Liver (tissue), 9 donors: ENCODE results near the gene SLC25A26. TPM values are rescaled to one million over a fixed set of nuclear protein-coding genes. Genes with fewer than 3 reads are reported as not detected.

ENCODE experiments used
- DNase-seq: peaks from one replicate; pipeline ENCODE4 v3.0.0-alpha.2; 2017; ENCODE audit warnings: low spot score
- H3K27ac ChIP-seq, 2 donors: one replicate each; pipeline ENCODE4 v1.7.0; 2013; ENCODE audit warnings: inconsistent platforms in 2 of 2, low read length in 2 of 2, control low read depth in 1 of 2, low read depth in 1 of 2, mild to moderate bottlenecking in 1 of 2
- H3K27me3 ChIP-seq, 4 donors: one replicate each; pipeline versions ENCODE4 v1.6.1 to v1.7.0; 2013; ENCODE audit warnings: low read length in 3 of 4, inconsistent platforms in 1 of 4, mild to moderate bottlenecking in 1 of 4, moderate library complexity in 1 of 4; ENCODE audit not compliant: control insufficient read depth in 4 of 4, insufficient read depth in 4 of 4
- H3K36me3 ChIP-seq, 4 donors: one replicate each; pipeline versions ENCODE4 v1.6.1 to v1.7.0; 2013; ENCODE audit warnings: low read length in 3 of 4, mild to moderate bottlenecking in 3 of 4, low read depth in 1 of 4, moderate library complexity in 1 of 4; ENCODE audit not compliant: control insufficient read depth in 4 of 4, insufficient read depth in 3 of 4
- H3K4me1 ChIP-seq, 4 donors: one replicate each; pipeline versions ENCODE4 v1.6.1 to v1.7.0; 2013; ENCODE audit warnings: low read length in 3 of 4, mild to moderate bottlenecking in 3 of 4, moderate library complexity in 1 of 4; ENCODE audit not compliant: control insufficient read depth in 4 of 4, insufficient read depth in 4 of 4
- H3K4me3 ChIP-seq, 3 donors: one replicate each; pipeline versions ENCODE4 v1.6.1 to v1.7.0; 2013; ENCODE audit warnings: low read length in 3 of 3, control low read depth in 1 of 3, low read depth in 1 of 3, mild to moderate bottlenecking in 1 of 3
- H3K9ac ChIP-seq, 2 donors: one replicate each; pipeline ENCODE4 v1.7.0; 2013; ENCODE audit warnings: low read length in 2 of 2, mild to moderate bottlenecking in 2 of 2, moderate library complexity in 2 of 2, control low read depth in 1 of 2, low read depth in 1 of 2
- H3K9me3 ChIP-seq, 4 donors: one replicate each; pipeline versions ENCODE4 v1.6.1 to v1.7.0; 2013; ENCODE audit warnings: low read length in 3 of 4; ENCODE audit not compliant: control insufficient read depth in 4 of 4
- EGR1 ChIP-seq, 2 donors: IDR thresholded peaks; 2 replicates each; pipeline ENCODE4 v1.6.1; 2016 to 2018; ENCODE audit warnings: antibody characterized with exemption in 2 of 2, low read depth in 2 of 2
- FOXA1 ChIP-seq: IDR thresholded peaks from 2 replicates; pipeline ENCODE4 v1.6.1; 2016; ENCODE audit warnings: antibody characterized with exemption
- FOXA2 ChIP-seq: IDR thresholded peaks from 2 replicates; pipeline ENCODE4 v1.6.1; 2016; ENCODE audit warnings: antibody characterized with exemption
- GABPA ChIP-seq, 2 donors: IDR thresholded peaks in 1 of 2; conservative IDR thresholded peaks in 1 of 2; 2 replicates each; pipeline ENCODE4 v1.6.1; 2016; ENCODE audit warnings: antibody characterized with exemption in 2 of 2, mild to moderate bottlenecking in 1 of 2, moderate library complexity in 1 of 2
- HNF4A ChIP-seq, 2 donors: conservative IDR thresholded peaks; 2 replicates each; pipeline ENCODE4 v1.6.1; 2016; ENCODE audit warnings: antibody characterized with exemption in 2 of 2, mild to moderate bottlenecking in 2 of 2
- HNF4G ChIP-seq: IDR thresholded peaks from 2 replicates; pipeline ENCODE4 v1.6.1; 2016; ENCODE audit warnings: antibody characterized with exemption
- JUND ChIP-seq, 2 donors: IDR thresholded peaks; 2 replicates each; pipeline ENCODE4 v1.6.1; 2016; ENCODE audit warnings: antibody characterized with exemption in 2 of 2
- NR2F2 ChIP-seq: IDR thresholded peaks from 2 replicates; pipeline ENCODE4 v1.6.1; 2016; ENCODE audit warnings: antibody characterized with exemption
- RAD21 ChIP-seq, 2 donors: IDR thresholded peaks; 2 replicates each; pipeline ENCODE4 v1.6.1; 2016; ENCODE audit warnings: antibody characterized with exemption in 2 of 2, mild to moderate bottlenecking in 2 of 2
- RXRA ChIP-seq, 2 donors: IDR thresholded peaks; 2 replicates each; pipeline ENCODE4 v1.6.1; 2017 to 2018; ENCODE audit warnings: antibody characterized with exemption in 2 of 2, mild to moderate bottlenecking in 1 of 2
- SP1 ChIP-seq: IDR thresholded peaks from 2 replicates; pipeline ENCODE4 v1.6.1; 2018; ENCODE audit warnings: antibody characterized with exemption, mild to moderate bottlenecking
- TAF1 ChIP-seq: conservative IDR thresholded peaks from 2 replicates; pipeline ENCODE4 v1.6.1; 2016; ENCODE audit warnings: antibody characterized with exemption, mild to moderate bottlenecking
- YY1 ChIP-seq: IDR thresholded peaks from 2 replicates; pipeline ENCODE4 v1.6.1; 2016; ENCODE audit warnings: antibody characterized with exemption, mild to moderate bottlenecking
- WGBS: extraction: QIAGEN DNeasy Blood & Tissue Kit; methylation state at CpG from one replicate; pipeline ENCODE4 v1.1.7; 2013; 5-methylcytosine and 5-hydroxymethylcytosine counted together
- polyA plus RNA-seq, 2 donors: library from polyadenylated mRNA; stranded (reverse) in 1 of 2; unstranded in 1 of 2; fragments of 200-250 nt in 1 of 2; fragments of >200 nt in 1 of 2; fragmentation: Nextera tagmentation in 1 of 2; extraction: Ambion mirVana in 1 of 2; gene quantifications; one replicate each; pipeline versions ENCODE4 v1.2.1 to v1.2.3, GENCODE V29; 2013 to 2015
- total RNA-seq, 2 donors: library from RNA; depleted of rRNA; stranded (reverse); fragments of >200 nt; gene quantifications; one replicate each; pipeline ENCODE4 v1.2.3, GENCODE V29; 2014
- TF ChIP-seq, protein P1 (sequence below): IDR thresholded peaks from 2 replicates; pipeline ENCODE4 v1.6.1; 2016; ENCODE audit warnings: antibody characterized with exemption
- TF ChIP-seq, protein P2 (sequence below): IDR thresholded peaks from 2 replicates; pipeline ENCODE4 v1.6.1; 2016; ENCODE audit warnings: antibody characterized with exemption, mild to moderate bottlenecking
- TF ChIP-seq, protein P3 (sequence below): fragments of 150-350 bp; IDR thresholded peaks from 2 replicates; pipeline ENCODE4 v1.5.1; 2017; ENCODE audit warnings: improper control_type of control experiment, low read depth, low read length; ENCODE audit not compliant: missing input control
- TF ChIP-seq, protein P4 (sequence below): IDR thresholded peaks from 2 replicates; pipeline ENCODE4 v1.6.1; 2016; ENCODE audit warnings: antibody characterized with exemption
- TF ChIP-seq, protein P5 (sequence below): IDR thresholded peaks from 2 replicates; pipeline ENCODE4 v1.6.1; 2016; ENCODE audit warnings: antibody characterized with exemption
- donor health status: healthy.
- donor health status: healthy.
- donor health status: healthy.
- donor health status: healthy.
- donor health status: healthy.

Gene SLC25A26
- total and polyA plus RNA-seq, 4 donors, result 9.9 to 21.6 (median 12.8) TPM

DNA sequence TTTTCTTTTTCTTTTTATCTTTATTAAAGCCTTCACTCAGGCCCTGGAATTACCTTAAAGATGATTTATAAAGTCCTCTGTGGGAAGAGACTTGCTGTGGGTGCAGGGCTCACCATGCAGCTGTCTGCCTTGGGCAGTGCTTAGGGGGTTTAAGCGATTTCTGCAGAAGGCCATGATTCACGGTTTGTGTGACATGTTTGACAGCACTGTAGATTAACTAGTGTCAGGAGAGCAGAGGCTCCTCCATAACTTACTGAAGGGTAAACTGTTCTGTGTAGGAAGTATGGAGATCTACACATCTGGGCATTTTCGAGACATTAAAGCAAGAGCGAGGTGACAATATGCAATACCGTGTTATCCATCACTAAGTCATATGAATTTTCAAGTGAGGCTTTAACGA is 142.3 kb downstream of the SLC25A26 start:
- no peak overlapping the region for H3K27ac ChIP-seq
- no peaks in the 10 kb centered on the region for H3K36me3 ChIP-seq
- TF ChIP-seq SP1 (no peak), FOXA1 (no peak), NR2F2 (no peak), JUND (IDR thresholded peaks at IDR 0.05) (no peak), RXRA (IDR thresholded peaks at IDR 0.05) (no peak), YY1 (no peak), HNF4G (no peak), EGR1 (IDR thresholded peaks at IDR 0.05; ENCODE audit: low read depth in 2 of 2) (no peak), TAF1 (no peak), HNF4A (conservative IDR thresholded peaks at IDR 0.05) (no peak), GABPA (IDR thresholded peaks at IDR 0.05 in 1 of 2, conservative IDR thresholded peaks at IDR 0.05 in 1 of 2) (no peak), FOXA2 (no peak), RAD21 (IDR thresholded peaks at IDR 0.05) (no peak)
- TF ChIP-seq, protein P1, sequence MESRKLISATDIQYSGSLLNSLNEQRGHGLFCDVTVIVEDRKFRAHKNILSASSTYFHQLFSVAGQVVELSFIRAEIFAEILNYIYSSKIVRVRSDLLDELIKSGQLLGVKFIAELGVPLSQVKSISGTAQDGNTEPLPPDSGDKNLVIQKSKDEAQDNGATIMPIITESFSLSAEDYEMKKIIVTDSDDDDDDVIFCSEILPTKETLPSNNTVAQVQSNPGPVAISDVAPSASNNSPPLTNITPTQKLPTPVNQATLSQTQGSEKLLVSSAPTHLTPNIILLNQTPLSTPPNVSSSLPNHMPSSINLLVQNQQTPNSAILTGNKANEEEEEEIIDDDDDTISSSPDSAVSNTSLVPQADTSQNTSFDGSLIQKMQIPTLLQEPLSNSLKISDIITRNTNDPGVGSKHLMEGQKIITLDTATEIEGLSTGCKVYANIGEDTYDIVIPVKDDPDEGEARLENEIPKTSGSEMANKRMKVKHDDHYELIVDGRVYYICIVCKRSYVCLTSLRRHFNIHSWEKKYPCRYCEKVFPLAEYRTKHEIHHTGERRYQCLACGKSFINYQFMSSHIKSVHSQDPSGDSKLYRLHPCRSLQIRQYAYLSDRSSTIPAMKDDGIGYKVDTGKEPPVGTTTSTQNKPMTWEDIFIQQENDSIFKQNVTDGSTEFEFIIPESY, result no peak
- TF ChIP-seq, protein P2, sequence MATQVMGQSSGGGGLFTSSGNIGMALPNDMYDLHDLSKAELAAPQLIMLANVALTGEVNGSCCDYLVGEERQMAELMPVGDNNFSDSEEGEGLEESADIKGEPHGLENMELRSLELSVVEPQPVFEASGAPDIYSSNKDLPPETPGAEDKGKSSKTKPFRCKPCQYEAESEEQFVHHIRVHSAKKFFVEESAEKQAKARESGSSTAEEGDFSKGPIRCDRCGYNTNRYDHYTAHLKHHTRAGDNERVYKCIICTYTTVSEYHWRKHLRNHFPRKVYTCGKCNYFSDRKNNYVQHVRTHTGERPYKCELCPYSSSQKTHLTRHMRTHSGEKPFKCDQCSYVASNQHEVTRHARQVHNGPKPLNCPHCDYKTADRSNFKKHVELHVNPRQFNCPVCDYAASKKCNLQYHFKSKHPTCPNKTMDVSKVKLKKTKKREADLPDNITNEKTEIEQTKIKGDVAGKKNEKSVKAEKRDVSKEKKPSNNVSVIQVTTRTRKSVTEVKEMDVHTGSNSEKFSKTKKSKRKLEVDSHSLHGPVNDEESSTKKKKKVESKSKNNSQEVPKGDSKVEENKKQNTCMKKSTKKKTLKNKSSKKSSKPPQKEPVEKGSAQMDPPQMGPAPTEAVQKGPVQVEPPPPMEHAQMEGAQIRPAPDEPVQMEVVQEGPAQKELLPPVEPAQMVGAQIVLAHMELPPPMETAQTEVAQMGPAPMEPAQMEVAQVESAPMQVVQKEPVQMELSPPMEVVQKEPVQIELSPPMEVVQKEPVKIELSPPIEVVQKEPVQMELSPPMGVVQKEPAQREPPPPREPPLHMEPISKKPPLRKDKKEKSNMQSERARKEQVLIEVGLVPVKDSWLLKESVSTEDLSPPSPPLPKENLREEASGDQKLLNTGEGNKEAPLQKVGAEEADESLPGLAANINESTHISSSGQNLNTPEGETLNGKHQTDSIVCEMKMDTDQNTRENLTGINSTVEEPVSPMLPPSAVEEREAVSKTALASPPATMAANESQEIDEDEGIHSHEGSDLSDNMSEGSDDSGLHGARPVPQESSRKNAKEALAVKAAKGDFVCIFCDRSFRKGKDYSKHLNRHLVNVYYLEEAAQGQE, result no peak
- TF ChIP-seq, protein P3, sequence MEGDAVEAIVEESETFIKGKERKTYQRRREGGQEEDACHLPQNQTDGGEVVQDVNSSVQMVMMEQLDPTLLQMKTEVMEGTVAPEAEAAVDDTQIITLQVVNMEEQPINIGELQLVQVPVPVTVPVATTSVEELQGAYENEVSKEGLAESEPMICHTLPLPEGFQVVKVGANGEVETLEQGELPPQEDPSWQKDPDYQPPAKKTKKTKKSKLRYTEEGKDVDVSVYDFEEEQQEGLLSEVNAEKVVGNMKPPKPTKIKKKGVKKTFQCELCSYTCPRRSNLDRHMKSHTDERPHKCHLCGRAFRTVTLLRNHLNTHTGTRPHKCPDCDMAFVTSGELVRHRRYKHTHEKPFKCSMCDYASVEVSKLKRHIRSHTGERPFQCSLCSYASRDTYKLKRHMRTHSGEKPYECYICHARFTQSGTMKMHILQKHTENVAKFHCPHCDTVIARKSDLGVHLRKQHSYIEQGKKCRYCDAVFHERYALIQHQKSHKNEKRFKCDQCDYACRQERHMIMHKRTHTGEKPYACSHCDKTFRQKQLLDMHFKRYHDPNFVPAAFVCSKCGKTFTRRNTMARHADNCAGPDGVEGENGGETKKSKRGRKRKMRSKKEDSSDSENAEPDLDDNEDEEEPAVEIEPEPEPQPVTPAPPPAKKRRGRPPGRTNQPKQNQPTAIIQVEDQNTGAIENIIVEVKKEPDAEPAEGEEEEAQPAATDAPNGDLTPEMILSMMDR, result no peak
- TF ChIP-seq, protein P4, sequence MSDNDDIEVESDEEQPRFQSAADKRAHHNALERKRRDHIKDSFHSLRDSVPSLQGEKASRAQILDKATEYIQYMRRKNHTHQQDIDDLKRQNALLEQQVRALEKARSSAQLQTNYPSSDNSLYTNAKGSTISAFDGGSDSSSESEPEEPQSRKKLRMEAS, result no peak
- TF ChIP-seq, protein P5, sequence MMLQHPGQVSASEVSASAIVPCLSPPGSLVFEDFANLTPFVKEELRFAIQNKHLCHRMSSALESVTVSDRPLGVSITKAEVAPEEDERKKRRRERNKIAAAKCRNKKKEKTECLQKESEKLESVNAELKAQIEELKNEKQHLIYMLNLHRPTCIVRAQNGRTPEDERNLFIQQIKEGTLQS, result no peak
- no peak overlapping the region for H3K9ac ChIP-seq
- no peaks in the 10 kb centered on the region for H3K4me1 ChIP-seq
- no peaks in the 10 kb centered on the region for H3K27me3 ChIP-seq
- no peak overlapping the region for H3K4me3 ChIP-seq
- DNase-seq, result no peak
- no peaks in the 10 kb centered on the region for H3K9me3 ChIP-seq
- 98% methylated on average over 6 of the region's 6 CpGs for WGBS
